Measurements from ENCODE around the gene PIERCE2.
"Not testable (repeated sequence)": the region's sequence is repeated elsewhere in the genome, so short reads cannot be mapped to it uniquely, and the experiment has no call there.

Gene PIERCE2, protein sequence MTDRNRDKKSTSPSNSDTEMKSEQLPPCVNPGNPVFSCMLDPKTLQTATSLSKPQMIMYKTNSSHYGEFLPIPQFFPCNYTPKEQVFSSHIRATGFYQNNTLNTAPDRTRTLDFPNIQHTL

DNA sequence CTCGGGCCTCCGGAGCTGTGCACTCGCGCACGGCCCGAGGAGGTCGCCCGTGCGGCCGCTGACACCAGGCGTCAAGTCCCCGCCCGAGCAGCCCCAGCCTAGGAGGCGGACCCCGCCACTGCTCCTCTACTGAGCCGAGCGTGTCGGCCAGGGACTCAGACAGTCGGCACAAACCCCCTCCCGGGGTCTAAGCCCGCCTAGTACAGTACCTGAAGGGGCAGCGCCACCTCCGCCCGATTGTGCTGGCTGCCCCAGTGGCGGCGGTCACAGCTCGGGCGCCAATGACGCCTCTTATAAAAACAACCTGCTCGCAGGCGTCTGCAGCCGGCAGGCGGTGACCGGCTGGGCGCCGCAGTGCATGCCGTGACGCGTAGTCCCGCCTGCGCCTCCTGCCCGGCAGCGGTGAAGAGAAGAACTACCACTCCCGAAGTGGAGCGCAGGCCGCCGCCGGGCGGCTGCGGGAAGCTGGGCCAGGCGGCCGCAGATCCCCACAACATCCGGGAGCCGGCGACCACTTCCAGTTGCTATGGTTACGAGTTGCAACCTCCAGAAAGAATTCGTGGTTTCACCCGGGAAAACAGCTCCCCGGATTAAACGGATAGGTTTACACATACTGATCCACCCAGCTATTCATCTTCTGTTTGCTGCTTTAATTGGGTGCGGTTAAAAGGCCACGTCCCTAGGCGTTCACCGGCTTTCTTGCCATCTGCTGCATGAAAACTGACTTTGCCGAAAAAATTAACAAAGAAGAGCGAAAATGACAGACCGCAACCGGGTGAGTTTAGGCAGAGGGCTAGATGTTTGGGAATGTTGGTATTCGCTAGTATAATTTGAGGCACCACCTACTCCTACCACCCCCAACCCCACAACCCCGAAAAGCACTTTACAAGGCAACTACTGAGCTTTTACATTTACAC is at the start of gene PIERCE2, which contains the start of gene CCPG1:
PIERCE2 (plus strand) TSS at position 484 of the 917 bp plus-strand sequence; CDS start at position 758, 274 bp downstream.
CCPG1 (minus strand) TSS at position 348 of the 917 bp plus-strand sequence. CDS start 18,935 bp downstream, outside the sequence.
- DNase-seq, result peak; percentile 90 to 93

DNA sequence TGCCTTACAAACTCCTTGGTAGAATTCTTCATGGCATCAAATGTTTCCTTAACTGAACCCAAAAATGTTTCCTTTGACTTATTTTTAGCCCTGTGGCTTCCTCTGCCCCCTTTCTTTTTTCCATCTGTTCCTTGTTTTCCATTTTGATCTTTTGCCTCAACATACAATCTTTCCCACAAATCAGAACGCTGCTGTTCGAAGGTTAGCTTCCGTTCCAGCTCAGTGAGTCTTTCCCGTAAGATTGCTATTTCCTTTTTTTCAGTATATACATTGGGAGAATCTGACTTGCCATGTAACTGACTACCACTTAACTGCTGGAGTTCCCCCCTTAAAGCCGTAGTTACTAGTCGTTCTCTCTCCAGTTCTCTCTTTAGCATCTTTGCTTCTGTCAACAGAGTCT is 48.0 kb upstream of the PIERCE2 start:
- DNase-seq, result no peak

DNA sequence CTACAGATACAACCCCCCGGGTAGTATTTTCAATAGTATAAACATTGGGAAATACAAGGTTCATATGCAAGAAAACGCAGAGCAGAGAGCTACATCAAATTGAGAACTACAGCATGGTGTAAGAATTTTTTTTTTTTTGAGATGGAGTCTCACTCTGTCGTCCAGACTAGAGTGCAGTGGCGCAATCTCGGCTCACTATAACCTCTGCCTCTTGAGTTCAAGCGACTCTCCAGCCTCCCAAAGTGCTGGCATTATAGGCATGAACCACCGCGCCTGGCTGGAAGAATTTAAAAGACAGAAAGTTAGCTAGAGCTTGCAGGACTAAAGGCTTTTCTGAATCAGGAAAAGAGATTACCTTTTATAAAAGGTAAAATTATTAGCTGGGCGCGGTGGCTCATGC is 47.2 kb upstream of the PIERCE2 start:
- no peak for DNase-seq

DNA sequence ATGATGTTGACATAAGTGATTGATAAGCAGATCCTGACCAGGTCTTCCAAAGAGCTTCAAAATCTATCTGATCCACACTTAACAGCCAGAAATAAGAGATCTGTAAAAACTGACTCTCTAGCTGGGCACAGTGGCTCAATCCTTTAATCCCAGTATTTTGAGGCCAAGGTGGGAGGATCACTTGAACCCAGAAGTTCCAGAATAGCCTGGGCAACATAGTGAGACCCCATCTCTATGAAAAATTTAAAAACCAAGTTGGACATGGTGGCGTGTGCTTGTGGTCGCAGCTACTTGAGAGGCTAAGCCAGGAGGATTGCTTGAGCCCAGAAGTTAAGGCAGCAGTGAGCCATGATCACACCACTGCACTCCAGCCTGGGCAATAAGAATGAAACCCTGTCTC is 45.7 kb upstream of the PIERCE2 start:
- DNase-seq, result no peak

DNA sequence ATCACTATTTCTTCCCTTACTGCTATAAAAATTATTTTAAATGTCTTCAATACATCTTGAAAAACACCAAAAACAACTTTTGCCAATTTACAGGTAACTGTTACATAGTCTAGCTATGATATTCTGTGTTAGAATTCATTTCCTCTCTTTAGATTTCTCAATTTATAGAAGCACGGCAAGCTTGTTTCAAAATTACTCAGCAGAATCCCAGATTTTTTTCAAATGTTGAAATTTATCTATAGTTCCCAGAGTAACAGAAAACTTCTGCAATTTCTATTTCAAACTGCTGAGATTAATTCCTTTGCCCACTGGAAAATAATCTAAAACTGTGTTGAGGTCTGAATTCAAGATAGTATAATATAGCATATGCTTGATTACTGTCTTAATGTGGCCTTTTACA is 41.3 kb upstream of the PIERCE2 start:
- DNase-seq, result peak; percentile 29 to 43

DNA sequence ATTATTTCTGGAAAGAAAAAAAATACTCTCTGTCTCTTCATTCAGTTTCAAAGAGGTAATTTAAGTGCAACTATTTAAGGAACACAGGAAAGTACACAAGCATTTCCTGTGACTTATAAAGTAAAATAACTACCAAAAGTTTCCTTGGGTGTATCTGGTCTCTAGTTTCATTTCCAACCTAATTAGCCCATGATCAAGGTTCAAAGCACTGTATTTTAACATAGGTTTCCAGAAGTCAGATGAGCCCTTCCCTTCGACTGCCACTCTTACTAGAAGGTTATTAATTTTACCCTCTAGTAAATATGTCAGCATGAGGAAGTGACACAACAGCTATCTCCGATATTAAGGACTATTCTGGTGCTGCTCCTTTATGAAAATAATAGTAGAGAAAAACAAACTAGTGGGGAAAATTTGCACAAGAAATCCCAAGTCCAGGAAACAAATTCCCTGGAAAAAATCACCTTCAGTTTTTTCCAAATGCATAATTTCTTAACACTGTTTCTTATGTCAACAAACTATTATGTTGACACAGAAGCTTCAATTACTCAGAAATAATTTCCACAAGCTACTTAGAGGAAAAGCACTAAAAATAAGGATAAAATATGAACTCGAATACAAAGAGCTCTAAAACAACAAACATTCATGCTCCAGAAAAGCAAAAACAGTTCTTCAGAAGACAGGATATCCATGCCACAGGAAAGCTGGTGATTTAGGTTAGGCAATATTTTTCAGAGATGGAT is 35.4 kb upstream of the PIERCE2 start:
- DNase-seq, result no peak

DNA sequence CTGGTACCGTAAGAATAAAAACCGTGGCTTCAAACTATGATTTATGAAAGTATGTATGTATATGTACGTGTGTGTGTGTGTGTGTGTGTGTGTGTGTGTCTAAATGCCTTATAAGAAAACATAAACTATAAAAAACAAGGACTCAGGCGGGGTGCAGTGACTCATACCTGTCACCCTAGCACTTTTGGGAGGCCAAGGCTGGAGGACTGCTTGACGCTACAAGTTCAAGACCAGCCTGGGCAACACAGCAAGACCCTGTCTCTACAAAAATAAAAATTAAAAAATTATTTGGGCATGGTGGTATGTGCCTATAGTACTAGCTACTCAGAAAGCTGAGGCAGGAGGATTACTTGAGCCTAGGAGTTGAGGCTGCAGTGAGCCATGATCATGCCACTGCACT is 29.2 kb upstream of the PIERCE2 start:
- DNase-seq, result no peak

DNA sequence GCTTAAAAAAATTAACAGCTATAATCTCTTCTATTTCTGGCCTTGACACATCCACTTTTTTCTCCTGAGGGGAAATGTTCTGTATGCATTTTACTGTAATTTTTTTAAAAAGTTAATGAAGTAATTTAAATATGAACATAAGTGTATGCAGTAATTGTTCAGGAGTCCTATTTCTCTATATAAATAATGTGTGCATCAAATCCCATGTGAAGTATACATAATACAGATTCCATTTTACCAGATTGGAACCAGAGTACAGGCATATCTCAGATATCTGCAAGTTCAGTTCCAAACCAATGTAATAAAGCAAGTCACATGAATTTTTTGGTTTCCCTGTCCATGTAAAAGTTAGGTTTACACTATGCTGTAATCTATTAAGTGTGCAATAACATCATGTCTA is 26.7 kb upstream of the PIERCE2 start:
- no peak for DNase-seq

DNA sequence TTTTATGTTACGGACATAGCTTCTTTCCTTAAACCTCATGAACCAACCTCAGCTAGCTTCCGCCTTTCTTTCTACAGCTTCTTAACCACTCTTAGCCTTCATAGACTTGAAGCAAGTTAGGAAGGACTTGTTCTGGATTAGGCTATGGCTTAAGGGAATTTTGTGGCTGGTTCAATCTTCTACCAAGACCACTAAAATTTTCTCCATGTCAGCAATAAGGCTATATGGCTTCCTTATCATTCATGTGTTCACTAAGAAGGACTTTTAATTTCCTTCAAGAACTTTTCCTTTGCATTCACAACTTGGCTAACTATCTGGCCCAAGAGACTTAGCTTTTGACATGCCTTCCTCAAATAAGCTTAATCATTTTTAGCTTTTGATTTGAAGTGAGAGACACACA is 24.6 kb upstream of the PIERCE2 start:
- no peak for DNase-seq

DNA sequence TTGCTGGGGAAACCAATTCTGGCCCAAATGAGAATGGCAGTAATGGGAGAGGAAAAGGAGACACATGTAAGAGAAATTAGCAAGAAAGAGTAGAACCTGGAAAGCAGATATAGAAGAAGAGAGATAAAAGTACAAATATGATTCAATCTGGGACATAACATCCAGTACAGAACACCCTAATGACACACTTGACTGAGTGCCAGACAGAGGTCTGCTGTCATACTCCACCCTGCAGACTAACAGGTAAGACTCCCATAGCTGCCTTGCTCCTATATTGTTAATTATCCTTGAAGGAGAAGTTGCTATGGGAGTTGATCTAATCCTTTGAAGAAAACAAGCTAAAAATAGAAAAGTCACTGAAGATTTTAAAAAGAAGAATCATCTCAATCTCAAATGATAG is 21.3 kb upstream of the PIERCE2 start:
- no peak for DNase-seq

DNA sequence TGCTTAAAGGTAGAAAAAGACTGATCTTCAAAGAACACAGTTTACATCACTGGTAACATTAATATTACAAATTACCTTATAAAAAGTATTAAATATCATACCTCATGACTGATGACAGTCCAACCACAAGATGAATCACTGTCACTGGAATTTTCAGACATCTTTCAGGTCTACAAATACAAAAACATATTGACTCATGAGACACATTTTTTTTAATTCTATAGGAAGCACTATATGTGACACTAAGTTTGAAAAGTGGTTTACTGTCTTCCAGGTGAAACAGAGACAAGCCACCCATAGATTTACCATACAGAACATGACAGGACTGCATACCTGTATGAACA is 19.1 kb upstream of the PIERCE2 start:
- DNase-seq, result no peak

DNA sequence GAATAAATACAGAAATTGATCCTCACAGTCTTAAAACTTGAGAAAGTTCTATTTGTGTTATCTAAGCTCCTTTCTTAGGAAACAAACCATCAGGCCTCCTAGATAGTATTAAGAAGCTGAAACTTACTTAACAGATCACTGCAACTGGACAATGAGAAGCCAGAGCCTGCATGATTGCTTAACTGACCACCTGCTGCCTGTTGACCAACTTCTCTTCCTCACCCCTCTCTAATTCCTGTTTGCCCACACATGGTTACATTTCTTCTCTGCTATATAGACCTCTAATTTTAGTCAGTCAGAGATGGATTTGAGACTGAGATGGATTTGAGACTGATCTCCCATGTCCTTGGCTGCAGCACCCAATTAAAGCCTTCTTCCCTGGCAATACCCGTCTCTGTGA is 13.6 kb upstream of the PIERCE2 start:
- peak; percentile 44 to 50 for DNase-seq

DNA sequence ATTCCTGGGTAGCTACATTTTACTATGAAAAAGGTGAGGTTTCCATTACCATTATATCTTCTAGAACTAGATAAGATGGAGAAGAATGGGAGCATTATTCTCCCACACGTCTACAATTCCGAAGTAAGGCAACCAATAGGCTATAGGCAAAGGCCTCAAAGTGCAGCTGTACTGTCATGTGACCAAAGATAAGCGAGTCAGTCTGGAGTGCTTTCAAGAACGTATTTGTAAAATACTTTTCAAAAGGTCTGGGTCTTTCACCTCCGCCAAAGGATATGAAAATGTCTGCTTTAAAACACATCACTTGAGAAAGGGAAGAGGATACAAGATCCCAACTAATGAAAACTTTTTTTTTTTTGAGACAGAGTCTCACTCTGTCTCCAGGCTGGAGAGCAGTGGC is 10.1 kb upstream of the PIERCE2 start:
- no peak for DNase-seq

DNA sequence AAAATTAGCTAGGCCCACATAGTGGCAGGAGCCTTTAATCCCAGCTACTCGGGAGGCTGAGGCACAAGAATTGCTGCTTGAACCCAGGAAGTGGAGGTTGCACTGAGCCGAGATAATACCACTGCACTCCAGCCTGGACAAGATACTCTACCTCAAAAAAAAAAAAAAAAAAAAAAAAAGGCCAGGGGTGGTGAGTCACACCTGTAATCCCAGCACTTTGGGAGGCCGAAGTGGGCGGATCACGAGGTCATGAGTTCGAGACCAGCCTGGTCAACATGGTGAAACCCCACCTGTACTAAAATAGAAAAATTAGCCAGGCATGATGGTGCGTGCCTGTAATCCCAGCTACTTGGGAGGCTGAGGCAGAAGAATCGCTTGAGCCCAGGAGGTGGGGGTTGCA is 8.2 kb upstream of the PIERCE2 start:
- DNase-seq, result not testable (repeated sequence)

DNA sequence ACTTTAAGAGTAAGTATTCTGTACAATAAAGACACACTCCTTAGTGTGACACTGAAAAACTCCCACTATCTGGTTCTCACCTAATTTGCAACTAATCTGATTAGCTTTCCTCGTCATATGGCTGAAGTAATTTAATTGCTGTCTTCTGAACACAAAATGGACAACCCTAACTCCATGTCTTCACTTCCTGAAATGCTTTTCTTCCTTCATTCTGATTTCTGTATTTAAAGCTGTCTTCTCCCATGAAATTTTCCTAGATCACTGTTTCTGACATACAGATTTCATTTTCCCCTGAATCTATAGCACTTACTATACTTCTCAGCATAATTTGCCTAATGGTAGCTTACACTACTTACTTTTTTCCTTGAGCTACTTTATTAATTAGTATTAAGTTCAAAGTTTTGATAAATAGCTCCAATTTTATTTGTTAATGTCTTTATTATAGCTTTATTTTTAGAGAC is 6.5 kb upstream of the PIERCE2 start:
- no peak for DNase-seq

DNA sequence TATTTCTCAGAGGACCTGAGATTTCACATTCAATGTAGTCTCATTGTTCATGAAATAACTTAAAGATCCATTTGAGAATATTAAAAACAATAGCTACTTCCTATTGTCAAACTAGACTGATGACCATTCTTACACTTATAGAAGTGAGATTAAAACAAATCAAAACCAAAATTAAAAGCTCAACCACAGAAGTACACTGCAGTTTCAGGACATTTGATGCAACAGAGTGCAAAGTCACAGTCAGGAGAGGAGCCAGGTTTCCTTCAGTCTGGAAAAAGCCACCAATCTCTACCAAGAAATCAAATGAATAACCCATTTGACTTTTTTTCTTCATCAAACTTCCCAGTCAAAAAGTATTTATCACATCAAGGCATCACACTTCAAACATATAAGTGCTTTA is 5.6 kb upstream of the PIERCE2 start:
- peak in 1 of 2 donors; percentile 22 for DNase-seq

DNA sequence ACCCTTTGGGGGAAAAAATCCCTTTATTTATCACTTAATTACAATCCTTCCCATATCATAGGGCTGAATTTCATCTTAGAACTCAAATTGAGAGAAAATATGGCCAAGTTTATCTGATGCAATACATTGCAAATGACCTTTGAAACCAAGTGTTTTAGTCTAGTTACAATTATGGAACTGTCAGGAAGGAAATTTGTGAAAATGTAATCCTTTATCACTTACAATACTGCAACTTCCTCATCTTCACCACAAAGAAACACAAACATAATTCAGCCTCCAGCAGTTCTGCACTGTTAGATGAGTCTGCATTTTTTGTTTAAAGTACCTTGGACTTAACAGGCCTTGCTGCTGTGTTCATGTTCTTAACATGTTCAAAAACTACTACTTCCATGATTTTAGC is 4.8 kb upstream of the PIERCE2 start:
- peak; percentile 62 to 73 for DNase-seq

DNA sequence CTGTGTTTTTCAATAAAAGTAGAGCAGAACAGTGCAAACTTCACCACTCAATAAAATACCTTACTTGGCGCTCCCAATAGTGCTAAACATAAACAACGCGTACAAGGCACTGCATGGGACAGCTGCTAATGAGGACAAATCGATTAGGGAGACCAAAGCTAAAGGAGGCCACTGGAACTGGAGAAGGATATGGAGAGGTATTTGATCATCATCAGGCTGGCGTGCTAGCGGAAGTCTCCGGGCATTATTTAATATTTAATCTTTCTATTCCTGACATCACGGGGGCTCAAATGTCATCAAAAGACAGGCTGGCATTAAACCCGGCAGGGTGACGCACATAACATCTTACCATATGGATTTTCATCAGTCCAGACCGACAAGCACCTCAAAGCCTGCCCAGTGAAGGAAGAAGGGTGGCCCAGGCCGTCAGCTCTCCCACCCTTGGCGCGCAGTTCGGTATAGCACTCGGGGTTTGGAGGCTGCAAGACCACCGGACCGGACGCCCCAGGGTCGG is 740 bp upstream of the PIERCE2 start:
- DNase-seq, result peak; percentile 32 to 33

DNA sequence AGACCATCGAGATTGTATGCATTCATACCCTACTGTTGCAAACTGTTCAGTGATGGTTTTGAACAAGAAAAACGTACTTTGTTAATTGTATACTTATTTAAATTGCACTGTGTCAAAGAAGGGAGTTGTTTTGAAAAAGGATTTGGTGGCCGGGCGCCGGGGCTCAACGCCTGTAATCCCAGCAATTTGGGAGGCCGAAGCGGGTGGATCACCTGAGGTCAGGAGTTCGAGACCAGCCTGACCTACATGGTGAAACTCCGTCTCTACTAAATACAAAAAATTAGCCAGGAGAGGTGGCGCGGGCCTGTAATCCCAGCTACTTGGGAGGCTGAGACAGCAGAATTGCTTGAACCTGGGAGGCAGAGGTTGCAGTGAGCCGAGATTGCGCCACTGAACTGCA is 681 bp downstream of the PIERCE2 start:
- not testable (repeated sequence) for DNase-seq

DNA sequence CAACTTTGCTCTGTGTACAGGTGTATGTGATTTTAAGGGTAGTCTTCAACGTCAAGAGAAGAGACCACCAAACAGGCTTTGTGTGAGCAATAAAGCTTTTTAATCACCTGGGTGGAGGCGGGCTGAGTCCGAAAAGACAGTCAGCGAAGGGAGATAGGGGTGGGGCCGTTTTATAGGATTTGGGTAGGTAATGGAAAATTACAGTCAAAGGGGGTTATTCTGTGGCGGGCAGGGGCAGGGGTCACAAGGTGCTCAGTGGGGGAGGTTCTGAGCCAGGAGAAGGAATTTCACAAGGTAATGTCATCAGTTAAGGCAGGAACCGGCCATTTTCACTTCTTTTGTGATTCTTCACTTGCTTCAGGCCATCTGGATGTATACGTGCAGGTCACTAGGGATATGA is 9.4 kb downstream of the PIERCE2 start:
- not testable (repeated sequence) for DNase-seq

DNA sequence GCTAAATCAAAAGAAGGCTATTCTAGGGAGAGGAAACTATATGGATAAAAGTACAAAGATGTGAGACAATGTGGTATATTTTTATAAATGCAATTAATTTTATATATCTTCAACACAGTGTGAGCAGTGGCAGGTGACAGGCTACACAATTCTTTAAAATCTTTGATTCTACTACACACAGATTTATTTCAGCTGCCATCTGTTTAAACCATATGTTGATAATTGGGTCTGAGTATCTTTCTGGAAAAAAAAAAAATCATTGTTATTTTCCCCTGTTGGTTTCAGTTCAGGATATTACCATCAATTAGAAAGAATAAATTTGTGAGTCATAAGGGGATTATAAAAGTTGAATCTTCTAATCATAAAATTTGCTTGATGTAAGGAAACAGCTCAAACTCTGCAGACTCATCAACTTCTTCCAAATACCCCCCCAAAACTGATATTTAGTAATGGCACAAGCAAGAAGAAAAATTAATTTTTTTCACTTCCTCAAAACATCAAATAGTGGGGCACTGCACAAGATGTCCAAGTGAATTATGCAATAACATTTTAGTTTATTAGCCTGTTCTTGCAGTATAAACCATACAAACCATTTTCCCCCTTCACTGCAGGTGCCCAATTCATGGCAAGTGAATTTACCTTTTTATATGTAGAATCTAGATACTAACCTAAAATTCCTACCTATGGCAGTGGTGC is 12.0 kb downstream of the PIERCE2 start:
- DNase-seq, result peak in 1 of 2 donors; percentile 16

DNA sequence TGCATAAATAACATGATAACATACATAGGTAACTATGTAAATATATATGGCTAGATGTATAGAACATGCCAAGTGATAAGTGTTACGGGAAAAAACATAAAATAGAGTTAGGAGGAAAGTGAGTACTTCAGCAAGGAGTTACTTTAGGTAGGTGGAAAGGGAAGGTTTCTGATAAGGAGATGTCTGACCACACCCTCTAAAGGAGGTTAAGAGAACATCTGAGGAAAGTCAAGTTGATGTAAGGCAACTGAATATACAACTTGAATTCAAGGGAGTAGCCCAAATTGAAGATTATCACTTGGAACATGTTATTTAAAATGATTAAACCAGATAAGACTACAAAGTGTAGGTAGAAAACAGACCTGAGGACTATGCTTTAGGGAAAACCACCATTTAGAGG is 13.8 kb downstream of the PIERCE2 start:
- no peak for DNase-seq

Data from inflammatory macrophage treated with lipopolysaccharide for 1 hour (primary cell).